HEK293 (cell line): Measurements from ENCODE around the gene BMP10.

Experiments
- HOXD13 ChIP-seq: sonication (generic); formaldehyde crosslinking; IDR thresholded peaks from 2 replicates; pipeline ENCODE4 v1.8.0; 2022; ENCODE audit warnings: missing genetic modification reagents, borderline replicate concordance
- SETDB1 ChIP-seq: IDR thresholded peaks from one replicate; pipeline ENCODE4 v1.6.1; 2017; ENCODE audit warnings: mild to moderate bottlenecking, low read length, moderate library complexity, mixed read lengths; ENCODE audit not compliant: insufficient read length
- ZFP37 ChIP-seq: fragments of 450-650 bp; formaldehyde crosslinking; IDR thresholded peaks from 2 replicates; pipeline ENCODE4 v1.5.1; 2016; ENCODE audit warnings: missing biosample characterization, missing genetic modification characterization
- ZFP41 ChIP-seq: fragments of 450-650 bp; formaldehyde crosslinking; IDR thresholded peaks from 2 replicates; pipeline ENCODE4 v1.5.1; 2016; ENCODE audit warnings: missing biosample characterization, missing genetic modification characterization, borderline replicate concordance
- ZNF112 ChIP-seq: fragments of 450-650 bp; formaldehyde crosslinking; IDR thresholded peaks from 2 replicates; pipeline ENCODE4 v1.5.0; 2017; ENCODE audit warnings: missing biosample characterization, missing genetic modification characterization
- ZNF629 ChIP-seq: fragments of 450-650 bp; formaldehyde crosslinking; IDR thresholded peaks from 2 replicates; pipeline ENCODE4 v1.5.1; 2017; ENCODE audit warnings: missing biosample characterization, missing genetic modification characterization
- ZNF777 ChIP-seq: fragments of 450-650 bp; formaldehyde crosslinking; IDR thresholded peaks from 2 replicates; pipeline ENCODE4 v1.5.1; 2017; ENCODE audit warnings: missing biosample characterization, missing genetic modification characterization, borderline replicate concordance
- TF ChIP-seq, protein P1 (sequence below): fragments of 450-650 bp; formaldehyde crosslinking; IDR thresholded peaks from 2 replicates; pipeline ENCODE4 v1.5.1; 2016; ENCODE audit warnings: missing biosample characterization, missing genetic modification characterization
- TF ChIP-seq, protein P2 (sequence below): fragments of 450-650 bp; formaldehyde crosslinking; IDR thresholded peaks from 2 replicates; pipeline ENCODE4 v1.5.1; 2016; ENCODE audit warnings: missing biosample characterization, missing genetic modification characterization
- TF ChIP-seq, protein P3 (sequence below): fragments of 450-650 bp; formaldehyde crosslinking; IDR thresholded peaks from 2 replicates; pipeline ENCODE4 v1.5.1; 2016; ENCODE audit warnings: missing biosample characterization, missing genetic modification characterization
- TF ChIP-seq, protein P4 (sequence below): fragments of 450-650 bp; formaldehyde crosslinking; IDR thresholded peaks from 2 replicates; pipeline ENCODE4 v1.5.1; 2017; ENCODE audit warnings: missing biosample characterization, missing genetic modification characterization
- TF ChIP-seq, protein P5 (sequence below): fragments of 450-650 bp; formaldehyde crosslinking; IDR thresholded peaks from 2 replicates; pipeline ENCODE4 v1.5.1; 2016; ENCODE audit warnings: missing biosample characterization, missing genetic modification characterization
- TF ChIP-seq, protein P6 (sequence below): fragments of 450-650 bp; formaldehyde crosslinking; IDR thresholded peaks from 2 replicates; pipeline ENCODE4 v1.5.1; 2016; ENCODE audit warnings: missing biosample characterization, missing genetic modification characterization
- TF ChIP-seq, protein P7 (sequence below): fragments of 450-650 bp; IDR thresholded peaks from 2 replicates; pipeline ENCODE4 v1.5.1; 2018; ENCODE audit warnings: missing biosample characterization, missing genetic modification characterization

DNA sequence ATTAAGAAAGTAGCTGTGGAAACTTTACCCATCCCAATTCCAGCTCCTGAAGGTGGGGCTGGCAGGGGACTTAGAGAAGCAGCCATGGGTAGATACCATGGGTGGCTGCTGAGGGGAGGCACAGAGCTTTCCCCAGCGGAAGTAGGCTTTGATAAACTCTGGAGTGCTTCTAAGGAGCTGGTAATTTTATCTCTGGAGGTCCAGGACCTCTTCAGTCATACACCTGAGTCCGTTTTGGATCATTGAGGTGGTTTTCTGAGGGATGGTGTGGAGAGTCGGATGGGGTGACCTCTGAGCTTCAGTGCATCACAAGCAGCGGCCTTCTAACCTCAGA, 36.7 kb upstream of the BMP10 start:
- TF ChIP-seq, protein P1, sequence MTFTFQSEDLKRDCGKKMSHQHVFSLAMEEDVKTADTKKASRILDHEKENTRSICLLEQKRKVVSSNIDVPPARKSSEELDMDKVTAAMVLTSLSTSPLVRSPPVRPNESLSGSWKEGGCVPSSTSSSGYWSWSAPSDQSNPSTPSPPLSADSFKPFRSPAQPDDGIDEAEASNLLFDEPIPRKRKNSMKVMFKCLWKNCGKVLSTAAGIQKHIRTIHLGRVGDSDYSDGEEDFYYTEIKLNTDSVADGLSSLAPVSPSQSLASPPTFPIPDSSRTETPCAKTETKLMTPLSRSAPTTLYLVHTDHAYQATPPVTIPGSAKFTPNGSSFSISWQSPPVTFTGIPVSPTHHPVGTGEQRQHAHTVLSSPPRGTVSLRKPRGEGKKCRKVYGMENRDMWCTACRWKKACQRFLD (tag by site-specific recombination): no peak
- TF ChIP-seq ZNF629 (tag by site-specific recombination) (no peak), SETDB1 (no peak), HOXD13 (no peak), ZNF112 (tag by site-specific recombination) (no peak), ZFP37 (tag by site-specific recombination) (no peak), ZFP41 (tag by site-specific recombination) (no peak), ZNF777 (tag by site-specific recombination) (no peak)
- TF ChIP-seq, protein P2, sequence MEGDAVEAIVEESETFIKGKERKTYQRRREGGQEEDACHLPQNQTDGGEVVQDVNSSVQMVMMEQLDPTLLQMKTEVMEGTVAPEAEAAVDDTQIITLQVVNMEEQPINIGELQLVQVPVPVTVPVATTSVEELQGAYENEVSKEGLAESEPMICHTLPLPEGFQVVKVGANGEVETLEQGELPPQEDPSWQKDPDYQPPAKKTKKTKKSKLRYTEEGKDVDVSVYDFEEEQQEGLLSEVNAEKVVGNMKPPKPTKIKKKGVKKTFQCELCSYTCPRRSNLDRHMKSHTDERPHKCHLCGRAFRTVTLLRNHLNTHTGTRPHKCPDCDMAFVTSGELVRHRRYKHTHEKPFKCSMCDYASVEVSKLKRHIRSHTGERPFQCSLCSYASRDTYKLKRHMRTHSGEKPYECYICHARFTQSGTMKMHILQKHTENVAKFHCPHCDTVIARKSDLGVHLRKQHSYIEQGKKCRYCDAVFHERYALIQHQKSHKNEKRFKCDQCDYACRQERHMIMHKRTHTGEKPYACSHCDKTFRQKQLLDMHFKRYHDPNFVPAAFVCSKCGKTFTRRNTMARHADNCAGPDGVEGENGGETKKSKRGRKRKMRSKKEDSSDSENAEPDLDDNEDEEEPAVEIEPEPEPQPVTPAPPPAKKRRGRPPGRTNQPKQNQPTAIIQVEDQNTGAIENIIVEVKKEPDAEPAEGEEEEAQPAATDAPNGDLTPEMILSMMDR (tag by site-specific recombination): no peak
- TF ChIP-seq, protein P3, sequence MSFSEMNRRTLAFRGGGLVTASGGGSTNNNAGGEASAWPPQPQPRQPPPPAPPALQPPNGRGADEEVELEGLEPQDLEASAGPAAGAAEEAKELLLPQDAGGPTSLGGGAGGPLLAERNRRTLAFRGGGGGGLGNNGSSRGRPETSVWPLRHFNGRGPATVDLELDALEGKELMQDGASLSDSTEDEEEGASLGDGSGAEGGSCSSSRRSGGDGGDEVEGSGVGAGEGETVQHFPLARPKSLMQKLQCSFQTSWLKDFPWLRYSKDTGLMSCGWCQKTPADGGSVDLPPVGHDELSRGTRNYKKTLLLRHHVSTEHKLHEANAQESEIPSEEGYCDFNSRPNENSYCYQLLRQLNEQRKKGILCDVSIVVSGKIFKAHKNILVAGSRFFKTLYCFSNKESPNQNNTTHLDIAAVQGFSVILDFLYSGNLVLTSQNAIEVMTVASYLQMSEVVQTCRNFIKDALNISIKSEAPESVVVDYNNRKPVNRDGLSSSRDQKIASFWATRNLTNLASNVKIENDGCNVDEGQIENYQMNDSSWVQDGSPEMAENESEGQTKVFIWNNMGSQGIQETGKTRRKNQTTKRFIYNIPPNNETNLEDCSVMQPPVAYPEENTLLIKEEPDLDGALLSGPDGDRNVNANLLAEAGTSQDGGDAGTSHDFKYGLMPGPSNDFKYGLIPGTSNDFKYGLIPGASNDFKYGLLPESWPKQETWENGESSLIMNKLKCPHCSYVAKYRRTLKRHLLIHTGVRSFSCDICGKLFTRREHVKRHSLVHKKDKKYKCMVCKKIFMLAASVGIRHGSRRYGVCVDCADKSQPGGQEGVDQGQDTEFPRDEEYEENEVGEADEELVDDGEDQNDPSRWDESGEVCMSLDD (tag by site-specific recombination): no peak
- TF ChIP-seq, protein P4, sequence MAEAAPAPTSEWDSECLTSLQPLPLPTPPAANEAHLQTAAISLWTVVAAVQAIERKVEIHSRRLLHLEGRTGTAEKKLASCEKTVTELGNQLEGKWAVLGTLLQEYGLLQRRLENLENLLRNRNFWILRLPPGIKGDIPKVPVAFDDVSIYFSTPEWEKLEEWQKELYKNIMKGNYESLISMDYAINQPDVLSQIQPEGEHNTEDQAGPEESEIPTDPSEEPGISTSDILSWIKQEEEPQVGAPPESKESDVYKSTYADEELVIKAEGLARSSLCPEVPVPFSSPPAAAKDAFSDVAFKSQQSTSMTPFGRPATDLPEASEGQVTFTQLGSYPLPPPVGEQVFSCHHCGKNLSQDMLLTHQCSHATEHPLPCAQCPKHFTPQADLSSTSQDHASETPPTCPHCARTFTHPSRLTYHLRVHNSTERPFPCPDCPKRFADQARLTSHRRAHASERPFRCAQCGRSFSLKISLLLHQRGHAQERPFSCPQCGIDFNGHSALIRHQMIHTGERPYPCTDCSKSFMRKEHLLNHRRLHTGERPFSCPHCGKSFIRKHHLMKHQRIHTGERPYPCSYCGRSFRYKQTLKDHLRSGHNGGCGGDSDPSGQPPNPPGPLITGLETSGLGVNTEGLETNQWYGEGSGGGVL: no peak
- TF ChIP-seq, protein P5, sequence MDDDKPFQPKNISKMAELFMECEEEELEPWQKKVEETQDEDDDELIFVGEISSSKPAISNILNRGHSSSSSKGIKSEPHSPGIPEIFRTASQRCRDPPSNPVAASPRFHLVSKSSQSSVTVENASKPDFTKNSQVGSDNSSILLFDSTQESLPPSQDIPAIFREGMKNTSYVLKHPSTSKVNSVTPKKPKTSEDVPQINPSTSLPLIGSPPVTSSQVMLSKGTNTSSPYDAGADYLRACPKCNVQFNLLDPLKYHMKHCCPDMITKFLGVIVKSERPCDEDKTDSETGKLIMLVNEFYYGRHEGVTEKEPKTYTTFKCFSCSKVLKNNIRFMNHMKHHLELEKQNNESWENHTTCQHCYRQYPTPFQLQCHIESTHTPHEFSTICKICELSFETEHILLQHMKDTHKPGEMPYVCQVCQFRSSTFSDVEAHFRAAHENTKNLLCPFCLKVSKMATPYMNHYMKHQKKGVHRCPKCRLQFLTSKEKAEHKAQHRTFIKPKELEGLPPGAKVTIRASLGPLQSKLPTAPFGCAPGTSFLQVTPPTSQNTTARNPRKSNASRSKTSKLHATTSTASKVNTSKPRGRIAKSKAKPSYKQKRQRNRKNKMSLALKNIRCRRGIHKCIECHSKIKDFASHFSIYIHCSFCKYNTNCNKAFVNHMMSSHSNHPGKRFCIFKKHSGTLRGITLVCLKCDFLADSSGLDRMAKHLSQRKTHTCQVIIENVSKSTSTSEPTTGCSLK: no peak
- TF ChIP-seq, protein P6, sequence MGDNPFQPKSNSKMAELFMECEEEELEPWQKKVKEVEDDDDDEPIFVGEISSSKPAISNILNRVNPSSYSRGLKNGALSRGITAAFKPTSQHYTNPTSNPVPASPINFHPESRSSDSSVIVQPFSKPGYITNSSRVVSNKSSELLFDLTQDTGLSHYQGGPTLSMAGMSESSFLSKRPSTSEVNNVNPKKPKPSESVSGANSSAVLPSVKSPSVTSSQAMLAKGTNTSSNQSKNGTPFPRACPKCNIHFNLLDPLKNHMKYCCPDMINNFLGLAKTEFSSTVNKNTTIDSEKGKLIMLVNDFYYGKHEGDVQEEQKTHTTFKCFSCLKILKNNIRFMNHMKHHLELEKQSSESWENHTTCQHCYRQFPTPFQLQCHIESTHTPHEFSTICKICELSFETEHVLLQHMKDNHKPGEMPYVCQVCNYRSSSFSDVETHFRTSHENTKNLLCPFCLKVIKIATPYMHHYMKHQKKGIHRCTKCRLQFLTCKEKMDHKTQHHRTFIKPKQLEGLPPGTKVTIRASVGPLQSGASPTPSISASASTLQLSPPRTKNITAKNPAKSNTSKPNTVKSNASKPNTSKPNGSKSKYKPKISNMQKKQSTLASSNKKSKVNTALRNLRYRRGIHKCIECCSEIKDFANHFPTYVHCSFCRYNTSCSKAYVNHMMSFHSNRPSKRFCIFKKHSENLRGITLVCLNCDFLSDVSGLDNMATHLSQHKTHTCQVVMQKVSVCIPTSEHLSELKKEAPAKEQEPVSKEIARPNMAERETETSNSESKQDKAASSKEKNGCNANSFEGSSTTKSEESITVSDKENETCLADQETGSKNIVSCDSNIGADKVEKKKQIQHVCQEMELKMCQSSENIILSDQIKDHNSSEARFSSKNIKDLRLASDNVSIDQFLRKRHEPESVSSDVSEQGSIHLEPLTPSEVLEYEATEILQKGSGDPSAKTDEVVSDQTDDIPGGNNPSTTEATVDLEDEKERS (tag by site-specific recombination): no peak
- TF ChIP-seq, protein P7, sequence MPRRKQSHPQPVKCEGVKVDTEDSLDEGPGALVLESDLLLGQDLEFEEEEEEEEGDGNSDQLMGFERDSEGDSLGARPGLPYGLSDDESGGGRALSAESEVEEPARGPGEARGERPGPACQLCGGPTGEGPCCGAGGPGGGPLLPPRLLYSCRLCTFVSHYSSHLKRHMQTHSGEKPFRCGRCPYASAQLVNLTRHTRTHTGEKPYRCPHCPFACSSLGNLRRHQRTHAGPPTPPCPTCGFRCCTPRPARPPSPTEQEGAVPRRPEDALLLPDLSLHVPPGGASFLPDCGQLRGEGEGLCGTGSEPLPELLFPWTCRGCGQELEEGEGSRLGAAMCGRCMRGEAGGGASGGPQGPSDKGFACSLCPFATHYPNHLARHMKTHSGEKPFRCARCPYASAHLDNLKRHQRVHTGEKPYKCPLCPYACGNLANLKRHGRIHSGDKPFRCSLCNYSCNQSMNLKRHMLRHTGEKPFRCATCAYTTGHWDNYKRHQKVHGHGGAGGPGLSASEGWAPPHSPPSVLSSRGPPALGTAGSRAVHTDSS (tag by site-specific recombination): no peak
